MV-4-11 (cell line): ENCODE measurements around the gene SEC23IP.
"Not testable (repeated sequence)": the region's sequence is repeated elsewhere in the genome, so short reads cannot be mapped to it uniquely, and the experiment has no call there.

Source experiments
- DNase-seq: peaks from one replicate; lab custom pipeline; 2025; lab: John Stamatoyannopoulos, UW

The SEC23IP gene

DNA sequence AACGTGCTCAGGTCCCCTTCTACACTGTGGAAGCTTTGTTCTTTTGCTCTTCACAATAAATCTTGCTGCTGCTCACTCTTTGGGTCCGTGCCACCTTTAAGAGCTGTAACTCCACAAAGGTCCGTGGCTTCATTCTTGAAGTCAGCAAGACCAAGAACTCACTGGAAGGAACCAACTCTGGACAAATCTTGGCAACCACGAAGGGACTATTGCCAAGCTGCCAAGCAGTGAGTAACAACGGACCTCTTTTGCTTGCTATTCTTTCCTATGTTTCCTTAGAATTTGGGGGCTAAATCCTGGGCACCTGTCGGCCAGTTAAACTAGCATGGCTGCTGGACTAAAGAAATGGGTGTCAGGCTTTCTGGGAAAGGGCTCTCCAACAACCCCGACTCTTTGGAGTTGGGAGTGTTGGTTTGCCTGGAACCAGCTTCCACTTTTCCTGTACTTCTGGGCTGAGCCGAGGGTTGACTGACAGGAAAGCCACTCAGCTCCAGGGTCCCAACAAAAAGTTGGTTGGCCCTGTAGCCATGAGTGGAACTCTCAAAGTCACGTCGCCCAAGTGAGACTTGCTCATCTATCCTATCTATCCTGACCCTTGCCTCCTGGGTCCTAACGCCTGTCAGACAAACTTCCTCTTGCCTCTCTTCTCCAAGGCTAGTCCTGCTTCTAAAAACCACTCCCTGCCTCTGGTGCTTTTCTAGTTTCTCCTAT is 8.5 kb upstream of the SEC23IP start:
- DNase-seq: not testable (repeated sequence)

DNA sequence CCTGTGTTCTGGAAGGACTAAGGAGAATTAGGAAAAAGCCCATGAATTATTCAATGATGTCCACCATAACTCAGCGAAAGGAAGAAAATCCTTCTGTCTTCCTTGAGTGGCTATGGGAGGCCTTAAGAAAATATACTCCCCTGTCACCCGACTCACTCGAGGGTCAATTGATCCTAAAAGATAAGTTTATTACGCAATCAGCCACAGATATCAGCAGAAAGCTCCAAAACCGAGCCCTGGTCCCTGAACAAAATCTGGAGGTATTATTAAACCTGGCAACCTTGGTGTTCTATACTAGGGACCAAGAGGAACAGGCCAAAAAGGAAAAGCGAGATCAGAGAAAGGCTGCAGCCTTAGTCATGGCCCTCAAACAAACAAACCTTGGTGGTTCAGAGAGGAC is 6.5 kb upstream of the SEC23IP start:
- DNase-seq: not testable (repeated sequence)

- DNase-seq: peak; percentile 52
Measured at GRCh38 chr10:119888715-119889114, 3.8 kb upstream of the SEC23IP start.

GRCh38 chr10:119889201-119889600 is 3.3 kb upstream of the SEC23IP start:
- peak; percentile 41 for DNase-seq

DNA sequence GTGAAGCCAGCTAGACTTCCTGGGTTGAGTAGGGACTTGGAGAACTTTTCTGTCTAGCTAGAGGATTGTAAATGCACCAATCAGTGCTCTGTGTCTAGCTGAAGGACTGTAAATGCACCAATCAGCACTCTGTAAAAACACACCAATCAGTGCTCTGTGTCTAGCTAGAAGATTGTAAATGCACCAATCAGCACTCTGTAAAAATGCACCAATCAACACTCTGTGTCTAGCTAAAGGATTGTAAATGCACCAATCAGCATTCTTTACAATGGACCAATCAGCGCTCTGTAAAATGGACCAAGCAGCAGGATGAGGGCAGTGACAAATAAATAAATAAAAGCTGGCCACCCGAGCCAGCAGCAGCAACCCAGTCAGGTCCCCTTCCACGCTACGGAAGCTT is 2.2 kb upstream of the SEC23IP start:
- not testable (repeated sequence) for DNase-seq

DNA sequence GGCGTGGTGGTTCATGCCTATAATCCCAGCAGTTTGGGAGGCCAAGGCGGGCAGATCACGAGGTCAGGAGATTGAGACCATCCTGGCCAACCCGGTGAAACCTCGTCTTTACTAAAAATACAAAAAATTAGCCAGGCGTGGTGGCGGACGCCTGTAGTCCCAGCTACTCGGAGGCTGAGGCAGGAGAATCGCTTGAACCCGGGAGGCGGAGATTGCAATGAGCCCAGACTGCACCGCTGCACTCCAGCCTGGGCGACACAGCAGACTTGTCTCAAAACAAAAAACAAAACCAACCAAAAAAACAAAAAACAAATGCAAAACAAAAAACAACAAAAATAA is 712 bp upstream of the SEC23IP start:
- not testable (repeated sequence) for DNase-seq

DNA sequence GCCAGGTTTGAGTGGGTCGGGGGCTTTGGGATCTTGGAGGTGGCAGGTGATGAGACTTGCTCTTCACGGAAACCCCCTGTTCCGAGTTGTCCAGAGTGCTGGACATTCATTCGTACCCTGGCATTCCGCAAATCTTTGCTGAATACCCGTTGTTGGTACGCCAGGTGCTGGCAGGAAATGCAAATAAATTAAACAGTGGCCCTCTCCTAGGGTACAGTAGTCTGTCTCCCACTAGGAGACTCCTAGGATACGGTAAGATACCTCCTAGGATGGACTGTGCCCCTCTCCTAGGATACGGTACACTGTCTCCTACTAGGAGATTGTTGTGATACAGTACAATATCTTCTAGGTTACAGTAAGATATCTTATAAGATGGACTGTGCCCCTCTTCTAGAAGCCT is 544 bp downstream of the SEC23IP start:
- DNase-seq: no peak

- DNase-seq: no peak
Measured at GRCh38 chr10:119893845-119894427, 1.4 kb downstream of the SEC23IP start.

GRCh38 chr10:119896061-119896655 is 3.6 kb downstream of the SEC23IP start:
- DNase-seq: peak; percentile 83

GRCh38 chr10:119896937-119897770 is 4.6 kb downstream of the SEC23IP start:
- DNase-seq: no peak

DNA sequence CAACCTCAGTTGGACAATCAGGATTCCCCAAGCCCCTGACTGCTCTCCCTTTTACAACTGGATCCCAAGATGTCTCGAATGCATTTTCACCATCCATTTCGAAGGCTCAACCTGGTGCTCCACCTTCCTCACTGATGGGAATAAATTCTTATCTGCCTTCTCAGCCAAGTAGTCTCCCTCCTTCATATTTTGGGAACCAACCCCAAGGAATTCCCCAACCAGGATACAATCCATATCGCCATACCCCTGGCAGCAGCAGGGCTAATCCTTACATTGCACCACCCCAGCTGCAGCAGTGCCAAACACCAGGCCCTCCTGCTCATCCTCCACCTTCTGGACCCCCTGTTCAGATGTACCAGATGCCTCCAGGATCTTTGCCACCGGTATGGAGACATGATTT is 6.0 kb downstream of the SEC23IP start:
- no peak for DNase-seq

GRCh38 chr10:119903946-119904666 is 11.6 kb downstream of the SEC23IP start:
- no peak for DNase-seq

DNA sequence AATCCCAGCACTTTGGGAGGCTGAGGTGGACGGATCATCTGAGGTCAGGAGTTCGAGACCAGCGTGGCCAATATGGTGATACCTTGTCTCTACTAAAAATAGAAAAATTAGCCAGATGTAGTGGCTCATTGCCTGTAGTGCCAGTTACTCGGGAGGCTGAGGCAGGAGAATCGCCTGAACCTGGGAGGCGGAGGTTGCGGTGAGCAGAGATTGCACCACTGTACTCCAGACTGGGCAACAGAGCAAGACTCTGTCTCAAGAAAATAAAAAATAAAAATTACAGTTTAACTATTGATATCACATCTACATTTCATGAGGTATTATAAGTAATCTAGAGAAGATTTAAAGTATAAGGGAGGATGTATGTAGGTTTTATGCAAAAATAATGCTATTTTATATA is 15.2 kb downstream of the SEC23IP start:
- DNase-seq: not testable (repeated sequence)

GRCh38 chr10:119908166-119908565 is 15.6 kb downstream of the SEC23IP start:
- DNase-seq: no peak

DNA sequence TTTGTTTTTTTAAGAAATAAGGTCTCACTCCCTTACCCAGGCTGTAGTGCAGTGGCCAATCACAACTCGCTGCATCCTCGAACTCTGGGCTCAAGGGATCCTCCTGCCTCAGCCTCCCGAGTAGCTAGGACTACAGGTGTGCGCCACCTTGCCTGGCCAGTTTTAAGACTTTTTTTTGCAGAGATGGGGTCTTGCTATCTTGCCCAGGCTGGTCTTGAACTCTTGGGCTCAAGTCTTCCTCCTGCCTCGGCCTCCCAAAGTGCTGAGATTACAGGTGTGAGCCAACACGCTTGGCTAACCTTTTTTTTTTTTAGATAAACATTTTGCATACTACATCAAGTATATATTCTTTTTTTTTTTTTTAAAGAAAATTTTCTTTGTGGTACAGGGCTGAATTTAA is 18.2 kb downstream of the SEC23IP start:
- no peak for DNase-seq

GRCh38 chr10:119917777-119918176 is 25.2 kb downstream of the SEC23IP start:
- DNase-seq: no peak

- DNase-seq: peak; percentile 48
Measured at GRCh38 chr10:119919271-119919670, 26.7 kb downstream of the SEC23IP start.

DNA sequence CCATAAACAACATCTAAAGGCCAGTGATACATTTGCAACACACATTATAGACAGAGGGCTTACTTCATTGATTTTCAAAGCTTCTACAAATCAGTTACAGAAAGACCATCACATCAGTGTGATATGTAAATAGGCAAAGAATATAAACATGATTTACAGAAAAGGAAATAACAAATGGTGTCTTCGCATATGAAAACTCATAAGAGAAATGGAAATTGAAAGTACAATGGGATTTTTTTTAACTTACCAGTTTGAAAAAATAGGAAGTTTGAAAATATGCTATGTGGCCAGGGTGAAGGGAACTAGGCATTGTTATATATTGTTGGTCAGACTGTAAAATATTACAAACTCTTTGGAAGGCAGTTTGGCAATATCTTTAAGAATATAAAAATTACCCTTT is 27.3 kb downstream of the SEC23IP start:
- peak; percentile 85 for DNase-seq

DNA sequence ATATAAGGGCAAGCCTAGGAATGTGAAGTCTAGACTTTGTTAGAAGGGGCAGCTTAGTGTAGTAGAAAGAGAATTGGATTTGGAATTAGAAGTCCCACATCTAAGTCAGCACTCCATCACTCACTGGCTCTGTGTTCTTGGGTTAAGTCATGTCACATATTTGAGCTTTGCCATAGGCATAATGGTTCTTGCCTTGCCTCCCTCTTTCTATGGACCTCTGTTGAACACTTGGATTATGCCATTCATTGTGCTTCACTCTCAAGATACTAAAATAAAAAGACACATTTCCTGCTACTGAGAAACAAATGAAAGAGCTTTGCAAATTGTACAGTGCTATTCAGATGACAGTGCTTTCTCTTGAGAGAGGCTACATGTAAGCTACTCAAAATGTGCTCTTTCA is 35.9 kb downstream of the SEC23IP start:
- DNase-seq: no peak

DNA sequence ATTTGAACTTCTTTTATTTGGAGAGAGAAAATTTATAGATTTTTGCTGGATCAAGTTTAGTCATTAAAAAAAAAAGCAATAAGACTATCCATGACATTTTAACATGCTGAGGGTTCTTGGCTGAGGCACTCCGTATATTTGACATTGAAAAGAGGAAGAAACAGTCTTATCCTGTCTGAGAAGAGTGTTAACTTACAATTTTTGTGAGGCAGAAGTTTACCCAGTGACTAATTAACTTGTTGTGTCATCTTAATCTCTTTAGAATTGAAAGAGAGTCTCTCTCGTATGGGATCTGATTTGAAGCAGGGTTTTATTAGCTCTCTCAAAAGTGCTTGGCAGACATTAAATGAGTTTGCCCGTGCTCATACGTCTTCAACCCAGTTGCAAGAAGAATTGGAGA is 39.3 kb downstream of the SEC23IP start:
- peak; percentile 24 for DNase-seq

GRCh38 chr10:119932631-119933030 is 40.1 kb downstream of the SEC23IP start:
- DNase-seq: no peak

GRCh38 chr10:119933179-119933578 is 40.6 kb downstream of the SEC23IP start:
- peak; percentile 4 for DNase-seq
